Colon (tissue), 2 donors: ENCODE measurements around the gene CDH4.
"Not testable (repeated sequence)": the region's sequence is repeated elsewhere in the genome, so short reads cannot be mapped to it uniquely, and the experiment has no call there.

Experiments used
- FAIRE-seq: peaks from 2 replicates; lab custom pipeline; 2012; peaks lifted over from hg19 to GRCh38; lab: Jason Lieb, UNC
- donor health status: control.
- donor health status: control.

CDH4 gene

DNA sequence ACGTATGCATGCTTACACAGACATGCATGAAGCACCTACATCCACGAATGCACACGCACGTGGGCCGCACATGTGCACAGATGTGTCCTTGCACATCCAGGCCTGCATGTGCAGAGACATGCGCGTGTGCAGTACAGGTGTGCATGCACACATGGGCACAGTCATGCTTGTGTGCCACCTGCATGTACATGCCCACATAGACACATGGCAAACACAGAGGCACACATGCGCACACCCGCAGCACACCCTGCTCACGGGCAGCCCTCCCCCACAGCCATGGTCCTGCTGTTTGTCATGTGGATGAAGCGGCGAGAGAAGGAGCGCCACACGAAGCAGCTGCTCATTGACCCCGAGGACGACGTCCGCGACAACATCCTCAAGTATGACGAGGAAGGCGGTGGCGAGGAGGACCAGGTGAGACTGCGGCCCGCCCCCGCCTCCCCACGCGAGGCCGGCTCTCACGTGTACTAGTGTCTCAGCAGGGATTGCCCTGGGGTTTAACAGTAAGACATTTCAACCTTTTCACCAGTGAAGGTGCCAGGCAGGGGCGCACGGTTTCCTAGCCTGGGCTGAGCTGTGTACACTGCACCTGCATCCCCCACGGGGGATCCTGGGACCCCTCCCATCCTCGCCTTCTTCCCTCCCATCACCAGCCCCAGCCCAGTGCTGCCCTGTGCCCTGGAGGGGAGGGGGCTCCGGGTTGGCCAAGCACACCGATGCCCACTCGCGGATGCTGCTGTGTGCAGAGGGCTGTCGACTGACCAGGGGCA, 680.8 kb downstream of the CDH4 start:
- no peak for FAIRE-seq

- no peak for FAIRE-seq
Measured at GRCh38 chr20:61933481-61933950, 681.5 kb downstream of the CDH4 start.

DNA sequence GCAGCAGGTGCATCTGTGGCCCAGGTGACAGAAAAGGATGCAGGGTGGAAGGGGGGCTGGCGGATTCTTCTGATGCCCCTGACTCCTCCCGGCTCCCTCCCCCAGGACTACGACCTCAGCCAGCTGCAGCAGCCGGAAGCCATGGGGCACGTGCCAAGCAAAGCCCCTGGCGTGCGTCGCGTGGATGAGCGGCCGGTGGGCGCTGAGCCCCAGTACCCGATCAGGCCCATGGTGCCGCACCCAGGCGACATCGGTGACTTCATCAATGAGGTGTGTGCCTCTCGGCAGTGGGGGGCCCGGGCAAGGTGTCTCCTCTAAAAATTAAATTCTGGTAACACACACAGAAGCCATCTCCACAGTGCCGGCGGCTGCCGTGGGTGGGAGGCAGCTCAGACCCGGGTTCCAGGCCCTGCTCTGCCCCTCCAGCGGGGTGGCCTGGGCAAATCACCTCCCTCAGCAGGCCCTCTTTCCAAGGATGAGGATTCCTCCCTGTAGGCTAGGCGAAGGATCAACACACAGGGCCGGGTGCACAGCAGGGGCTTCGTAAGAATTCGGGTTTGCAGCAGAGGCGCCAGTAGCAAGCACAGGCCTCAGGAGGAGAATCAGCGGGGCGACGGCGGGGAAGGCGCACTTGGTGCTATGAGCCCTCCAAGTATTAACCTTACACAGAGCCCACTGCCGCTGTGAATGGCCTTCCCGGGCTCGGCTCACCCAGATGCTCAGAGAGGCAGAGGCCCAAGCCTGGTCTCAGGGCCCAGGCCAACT, 682.1 kb downstream of the CDH4 start:
- no peak for FAIRE-seq

DNA sequence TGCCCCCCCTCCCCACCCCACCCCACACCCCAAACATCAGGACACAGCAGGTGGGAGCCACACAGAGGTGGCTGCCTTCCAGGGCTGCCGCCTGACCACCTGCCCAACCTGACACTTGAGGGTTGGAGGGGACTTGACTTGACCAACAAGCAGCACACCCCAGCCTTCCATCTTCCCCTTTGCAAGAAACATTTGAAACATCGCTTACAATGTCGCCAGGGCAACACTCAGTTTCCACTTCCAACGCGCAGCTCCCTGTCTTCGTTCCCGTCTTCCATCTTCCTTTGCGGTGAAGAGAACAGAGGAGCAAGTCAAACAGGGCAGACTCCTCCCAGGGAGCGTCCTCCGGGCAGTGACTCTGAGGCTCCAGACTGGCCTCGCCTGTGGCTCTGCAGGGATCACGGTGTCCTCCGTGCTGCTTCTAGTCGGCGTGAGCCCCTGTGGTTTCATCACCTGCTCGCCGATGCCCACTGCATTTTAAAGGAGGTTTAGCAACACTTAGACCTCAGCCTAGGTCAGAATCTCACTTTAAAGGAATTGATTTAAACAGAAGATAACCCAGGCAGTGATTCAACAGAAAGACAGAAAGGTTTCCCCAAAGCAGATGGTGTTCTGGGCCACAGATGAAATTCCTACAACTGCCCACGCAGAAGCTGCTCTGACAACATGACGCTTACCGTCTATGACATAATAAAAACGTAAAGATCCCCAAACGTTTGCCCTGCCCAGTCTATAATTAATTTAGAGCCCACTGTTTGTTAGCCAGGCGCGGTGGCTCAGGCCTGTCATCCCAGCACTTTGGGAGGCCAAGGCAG, 682.9 kb downstream of the CDH4 start:
- FAIRE-seq, result no peak

GRCh38 chr20:61935926-61936700, 684.1 kb downstream of the CDH4 start:
- FAIRE-seq, result no peak

DNA sequence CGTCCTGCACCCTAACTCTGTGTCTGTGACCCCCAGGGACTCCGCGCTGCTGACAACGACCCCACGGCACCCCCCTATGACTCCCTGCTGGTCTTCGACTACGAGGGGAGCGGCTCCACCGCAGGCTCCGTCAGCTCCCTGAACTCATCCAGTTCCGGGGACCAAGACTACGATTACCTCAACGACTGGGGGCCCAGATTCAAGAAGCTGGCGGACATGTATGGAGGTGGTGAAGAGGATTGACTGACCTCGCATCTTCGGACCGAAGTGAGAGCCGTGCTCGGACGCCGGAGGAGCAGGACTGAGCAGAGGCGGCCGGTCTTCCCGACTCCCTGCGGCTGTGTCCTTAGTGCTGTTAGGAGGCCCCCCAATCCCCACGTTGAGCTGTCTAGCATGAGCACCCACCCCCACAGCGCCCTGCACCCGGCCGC, 684.7 kb downstream of the CDH4 start:
- no peak for FAIRE-seq

DNA sequence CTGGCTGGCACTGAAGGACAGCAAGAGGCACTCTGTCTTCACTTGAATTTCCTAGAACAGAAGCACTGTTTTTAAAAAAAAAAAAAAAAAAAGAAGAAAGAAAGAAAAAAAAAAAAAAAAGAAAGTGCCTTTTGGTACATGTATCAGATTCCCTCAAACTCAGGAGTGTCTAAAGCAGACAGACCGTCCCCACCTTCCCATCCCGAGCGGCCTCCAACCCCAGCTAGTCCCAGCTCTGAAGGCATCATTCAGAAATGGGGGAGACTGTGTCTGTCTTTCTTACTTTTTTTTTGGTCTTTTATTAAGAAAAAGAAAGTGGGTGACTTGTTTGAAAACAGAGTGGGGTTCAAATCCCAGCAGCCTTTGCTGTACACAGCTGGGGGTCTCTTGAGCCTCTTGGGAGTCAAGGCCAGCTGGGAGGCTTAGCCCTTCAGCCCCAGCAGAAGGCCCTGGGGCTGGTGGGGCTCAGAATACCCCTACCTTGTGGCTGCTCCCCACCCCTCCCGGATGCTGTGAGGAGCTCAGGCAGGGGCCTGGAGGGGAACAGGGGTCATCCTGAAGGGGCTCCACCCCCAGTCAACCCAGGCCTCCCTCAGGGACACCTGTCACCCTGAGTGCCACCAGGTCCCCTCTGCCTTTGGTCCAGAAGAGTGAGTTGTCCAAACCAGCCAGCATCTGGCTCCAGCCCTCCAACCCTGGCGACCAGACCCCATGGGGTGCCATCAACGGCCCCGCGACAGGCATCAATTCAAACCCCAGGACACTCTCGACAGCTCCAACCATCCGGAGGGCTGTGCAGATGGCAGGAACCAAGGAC, 685.3 kb downstream of the CDH4 start:
- no peak for FAIRE-seq

- no peak for FAIRE-seq
Measured at GRCh38 chr20:61937963-61938838, 686.1 kb downstream of the CDH4 start.

DNA sequence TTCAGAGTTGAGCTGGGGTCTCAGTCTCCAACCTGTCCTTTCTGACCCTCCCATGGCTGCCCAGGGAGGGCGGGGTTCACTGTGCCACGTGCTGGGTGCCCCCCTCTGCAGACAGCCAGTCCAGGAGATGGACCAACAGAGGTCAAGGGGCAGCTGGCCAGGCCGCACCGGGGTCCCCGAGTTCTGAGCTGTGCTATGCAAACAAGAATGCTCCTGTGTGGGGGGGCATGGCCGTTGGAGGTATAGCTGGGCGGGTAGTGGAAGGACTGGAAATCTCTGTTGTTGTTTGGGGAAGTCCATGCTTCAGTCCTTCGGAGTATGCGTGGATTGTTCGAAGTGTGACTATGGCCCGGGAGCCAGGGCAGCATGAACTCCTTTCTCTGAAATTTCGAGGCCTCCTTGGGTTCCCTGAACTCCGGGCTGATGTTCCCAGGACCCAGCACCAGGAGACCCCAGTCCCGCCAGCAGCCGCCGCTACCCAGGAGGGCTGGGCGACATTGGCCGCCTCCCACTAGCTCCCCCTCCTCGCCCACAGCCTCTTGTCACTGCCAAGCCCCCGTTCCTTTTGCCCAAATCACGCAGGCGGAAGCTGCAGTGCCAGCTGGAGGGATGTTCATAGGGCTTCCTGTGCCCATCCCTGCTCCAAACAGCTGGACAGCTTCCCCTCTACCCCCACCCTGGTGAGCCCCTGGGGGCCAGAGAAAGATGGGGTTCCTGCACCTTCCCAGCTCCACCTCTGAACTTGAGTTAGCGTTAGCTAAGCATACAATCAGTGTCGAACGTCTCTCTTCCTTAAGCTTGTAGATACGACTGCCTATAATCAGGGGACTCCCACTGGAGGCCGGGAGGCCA, 687.0 kb downstream of the CDH4 start:
- FAIRE-seq, result no peak

DNA sequence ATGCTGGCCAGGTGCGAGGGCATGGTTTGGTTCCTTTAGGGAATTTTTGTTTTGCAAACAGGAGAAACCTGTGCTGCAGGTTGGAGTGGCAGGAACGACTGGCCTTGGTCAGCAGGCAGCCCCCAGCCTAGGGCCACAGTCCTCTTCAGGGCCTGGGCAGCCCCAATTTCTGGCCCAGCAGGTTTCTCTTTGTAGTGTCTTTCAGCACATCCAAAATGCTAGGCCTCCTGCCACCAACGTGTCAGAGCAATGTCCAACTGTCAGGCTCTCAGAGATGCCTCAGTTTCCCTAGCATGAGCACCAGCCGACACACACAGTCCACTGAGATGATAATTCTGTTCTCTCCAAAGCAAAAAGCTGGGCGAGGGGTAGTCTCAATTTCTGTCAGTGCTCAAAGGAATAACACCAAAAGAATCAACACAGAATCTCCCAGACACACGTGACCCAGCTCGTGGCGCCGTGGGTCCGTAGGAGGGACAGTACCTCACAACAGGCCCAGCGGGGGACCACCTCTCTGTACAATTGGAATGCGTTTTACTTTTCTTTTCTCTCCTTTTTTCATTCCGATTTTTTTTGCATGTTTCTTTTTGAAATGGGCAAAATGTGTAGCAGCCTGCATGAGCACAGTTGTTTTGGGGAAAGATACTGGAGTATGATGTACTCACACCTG, 687.8 kb downstream of the CDH4 start:
- FAIRE-seq, result no peak

DNA sequence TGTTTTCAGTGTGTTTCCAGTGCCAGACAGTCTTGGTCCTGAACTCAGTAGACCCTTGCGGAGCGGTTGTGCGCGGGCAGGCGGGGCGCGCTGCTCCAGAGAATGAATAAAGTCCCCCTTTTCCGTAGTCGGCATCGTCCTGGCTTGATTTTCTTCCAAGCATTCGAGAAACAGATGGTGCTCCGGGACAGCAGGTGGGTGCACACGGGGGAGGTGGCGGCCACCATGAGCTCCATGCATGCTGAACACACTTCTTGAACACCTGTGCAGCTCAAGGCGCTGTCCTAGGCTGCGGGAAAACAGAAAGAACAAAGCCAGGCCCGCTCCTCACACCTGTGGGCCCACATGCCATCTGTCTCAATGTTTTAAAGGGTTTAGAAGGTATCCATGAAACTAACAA, 688.4 kb downstream of the CDH4 start:
- FAIRE-seq, result no peak

DNA sequence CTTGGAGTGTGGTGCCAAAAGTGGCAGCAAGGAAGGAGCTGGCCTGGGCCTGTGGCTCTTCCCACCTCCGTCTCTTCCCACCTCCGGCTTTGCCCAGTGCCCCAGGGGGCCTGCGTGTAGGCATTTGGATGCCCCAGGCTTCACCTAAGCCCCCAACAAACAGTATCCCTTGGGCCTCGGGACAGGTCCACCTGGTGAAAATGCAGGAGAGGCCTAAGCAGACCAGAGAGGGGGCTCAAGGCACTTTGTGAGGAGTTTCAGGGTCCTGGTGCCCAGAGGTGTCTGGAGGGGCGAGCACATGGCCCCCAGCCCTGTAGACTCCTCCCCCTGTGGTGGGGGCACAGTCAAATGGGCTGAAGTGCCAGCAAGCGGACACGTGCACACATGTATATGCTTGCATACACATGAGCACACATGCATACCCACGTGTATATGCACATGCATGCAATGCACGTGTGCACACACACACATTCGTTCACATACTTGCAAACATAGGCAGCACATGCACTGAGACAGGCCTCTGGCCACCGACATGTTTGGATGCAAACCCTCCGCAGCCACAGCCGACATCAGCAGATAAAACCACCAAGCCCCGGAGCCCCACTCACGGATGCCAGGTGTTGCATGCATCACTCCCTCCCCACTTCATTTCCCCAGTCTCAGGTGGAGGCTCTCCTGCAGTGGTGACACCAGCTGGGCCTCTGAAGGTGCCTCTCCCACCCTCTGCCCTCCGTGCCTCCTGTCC, 689.1 kb downstream of the CDH4 start:
- no peak for FAIRE-seq

DNA sequence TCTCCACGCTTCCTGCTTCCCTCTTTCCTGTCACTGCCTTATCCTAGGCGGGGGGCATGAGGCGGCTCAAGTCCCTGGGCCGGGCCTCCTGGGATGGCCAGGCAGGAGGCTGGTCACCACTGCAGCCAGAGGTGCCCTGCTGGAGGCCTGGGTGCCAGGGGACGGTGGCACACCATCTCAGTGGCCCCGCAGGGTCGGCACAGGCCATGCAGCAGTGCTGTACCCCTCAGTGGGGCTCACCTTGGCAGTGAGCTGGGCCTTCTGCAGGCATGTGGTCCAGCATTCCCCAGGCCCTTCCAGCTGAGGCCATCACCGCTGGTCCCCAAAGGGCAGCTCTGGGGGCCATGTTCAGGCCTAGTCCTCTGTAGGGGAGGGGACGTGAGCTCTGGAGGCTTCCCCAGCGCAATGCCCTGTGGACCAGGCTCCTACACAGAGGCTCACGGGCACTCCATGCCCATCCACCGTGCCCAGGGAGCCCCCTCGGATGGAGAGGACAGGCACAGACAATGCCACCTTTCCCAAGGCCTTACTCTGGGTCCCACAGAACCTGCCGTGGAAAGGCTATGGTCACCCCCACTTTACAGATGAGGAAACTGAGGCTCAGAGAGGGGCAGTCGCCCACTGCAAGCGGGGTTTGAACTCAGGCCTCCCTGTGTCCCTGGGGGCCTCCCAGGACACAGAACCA, 689.8 kb downstream of the CDH4 start:
- no peak for FAIRE-seq

- FAIRE-seq, result no peak
Measured at GRCh38 chr20:61942526-61942925, 690.5 kb downstream of the CDH4 start.

- not testable (repeated sequence) for FAIRE-seq
Measured at GRCh38 chr20:61944967-61945366, 692.9 kb downstream of the CDH4 start.

- FAIRE-seq, result not testable (repeated sequence)
Measured at GRCh38 chr20:61945495-61945894, 693.4 kb downstream of the CDH4 start.

- FAIRE-seq, result not testable (repeated sequence)
Measured at GRCh38 chr20:61948056-61948455, 696.0 kb downstream of the CDH4 start.
